GM06990 (cell line): ENCODE results near the gene NIPAL3.
"Not testable (repeated sequence)": the region's sequence is repeated elsewhere in the genome, so short reads cannot be mapped to it uniquely, and the experiment has no call there.

Experiments used
- DNase-seq: peaks from one replicate; pipeline ENCODE4 v3.0.0-alpha.2; 2011; ENCODE audit not compliant: insufficient read length; ENCODE audit errors: extremely low read depth
- H3K27me3 ChIP-seq: replicated peaks from 2 replicates; pipeline ENCODE4 v1.6.0; 2011; ENCODE audit warnings: low read length; ENCODE audit not compliant: control insufficient read depth, insufficient read depth
- H3K36me3 ChIP-seq: 2 replicates; pipeline ENCODE4 v1.5.1; 2011; ENCODE audit warnings: low read length; ENCODE audit not compliant: control insufficient read depth, insufficient read depth
- H3K4me3 ChIP-seq: replicated peaks from 2 replicates; pipeline ENCODE4 v1.5.1; 2011; ENCODE audit warnings: low read depth, mild to moderate bottlenecking, control low read depth, low read length
- TF ChIP-seq, protein P1 (sequence below): IDR thresholded peaks from 2 replicates; pipeline ENCODE4 v1.5.1; 2011; ENCODE audit warnings: low read length, control low read depth, mild to moderate bottlenecking, inconsistent platforms; ENCODE audit not compliant: insufficient read depth, poor library complexity, severe bottlenecking

NIPAL3 gene

DNA sequence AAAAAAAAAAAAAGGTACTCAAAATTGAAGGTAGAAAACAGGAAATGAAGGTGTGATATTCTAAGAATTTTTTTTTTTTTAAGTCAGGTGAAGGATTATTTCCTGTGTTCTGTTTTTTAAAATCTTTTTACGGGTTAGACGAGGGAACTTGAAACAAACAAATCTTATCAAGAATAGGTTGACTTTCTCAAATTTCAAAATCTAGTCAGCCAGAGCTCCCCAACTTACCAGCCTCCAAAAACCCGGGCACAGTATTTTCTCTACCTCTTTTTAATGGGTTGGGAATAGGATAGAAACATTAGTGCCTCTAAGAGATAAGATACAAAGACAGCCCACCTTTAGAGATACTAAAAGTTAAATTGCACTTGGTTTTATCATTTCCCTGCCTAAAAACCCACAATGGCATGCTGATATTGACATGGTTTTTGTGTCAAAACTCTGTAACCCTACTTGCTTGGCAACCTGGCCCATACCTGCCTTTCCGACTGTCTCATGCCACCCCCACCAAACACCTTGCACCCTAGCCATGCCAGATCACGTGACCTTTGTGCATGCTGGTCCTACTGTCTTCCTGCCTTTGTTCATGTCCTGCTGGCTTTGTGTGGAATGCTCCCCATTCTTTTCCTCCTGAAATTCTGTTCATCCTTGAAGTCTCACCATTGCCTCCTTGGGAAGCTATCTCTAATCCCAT is 91.2 kb downstream of the NIPAL3 start:
- TF ChIP-seq, protein P1, sequence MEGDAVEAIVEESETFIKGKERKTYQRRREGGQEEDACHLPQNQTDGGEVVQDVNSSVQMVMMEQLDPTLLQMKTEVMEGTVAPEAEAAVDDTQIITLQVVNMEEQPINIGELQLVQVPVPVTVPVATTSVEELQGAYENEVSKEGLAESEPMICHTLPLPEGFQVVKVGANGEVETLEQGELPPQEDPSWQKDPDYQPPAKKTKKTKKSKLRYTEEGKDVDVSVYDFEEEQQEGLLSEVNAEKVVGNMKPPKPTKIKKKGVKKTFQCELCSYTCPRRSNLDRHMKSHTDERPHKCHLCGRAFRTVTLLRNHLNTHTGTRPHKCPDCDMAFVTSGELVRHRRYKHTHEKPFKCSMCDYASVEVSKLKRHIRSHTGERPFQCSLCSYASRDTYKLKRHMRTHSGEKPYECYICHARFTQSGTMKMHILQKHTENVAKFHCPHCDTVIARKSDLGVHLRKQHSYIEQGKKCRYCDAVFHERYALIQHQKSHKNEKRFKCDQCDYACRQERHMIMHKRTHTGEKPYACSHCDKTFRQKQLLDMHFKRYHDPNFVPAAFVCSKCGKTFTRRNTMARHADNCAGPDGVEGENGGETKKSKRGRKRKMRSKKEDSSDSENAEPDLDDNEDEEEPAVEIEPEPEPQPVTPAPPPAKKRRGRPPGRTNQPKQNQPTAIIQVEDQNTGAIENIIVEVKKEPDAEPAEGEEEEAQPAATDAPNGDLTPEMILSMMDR: no peak

DNA sequence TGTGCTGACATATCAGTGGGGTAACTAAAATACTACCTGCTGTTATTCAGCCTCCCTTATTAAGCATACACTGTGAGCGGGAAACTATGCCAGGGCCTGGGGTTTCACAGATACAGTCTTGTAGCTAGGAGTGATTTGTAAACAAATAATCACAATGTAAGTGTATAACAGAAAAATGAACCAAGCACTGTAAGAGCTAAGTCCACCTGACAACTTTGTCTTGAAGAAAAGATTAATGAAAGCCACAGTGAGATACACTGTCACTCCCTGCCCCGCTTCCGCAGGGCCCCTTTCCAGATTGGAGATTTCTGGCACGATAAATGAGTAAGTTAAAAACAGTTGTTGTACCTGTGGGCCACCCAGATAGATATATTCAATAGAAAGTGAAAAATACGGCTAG is 91.8 kb downstream of the NIPAL3 start:
- DNase-seq: no peak
- TF ChIP-seq, protein P1: no peak
- no peak overlapping the region for H3K4me3 ChIP-seq
- H3K27me3 ChIP-seq: no peaks in the 10 kb centered on the region; the same call in 1 of the 2 replicates
- no peaks in the 10 kb centered on the region for H3K36me3 ChIP-seq

More for the DNA sequence above, 91.2 kb downstream of the NIPAL3 start:
- Histone ChIP-seq H3K4me3 (no peak overlapping the region), H3K36me3 (no peaks in the 10 kb centered on the region), H3K27me3 (no peaks in the 10 kb centered on the region; the same call in 1 of the 2 replicates)
- no peak for DNase-seq

DNA sequence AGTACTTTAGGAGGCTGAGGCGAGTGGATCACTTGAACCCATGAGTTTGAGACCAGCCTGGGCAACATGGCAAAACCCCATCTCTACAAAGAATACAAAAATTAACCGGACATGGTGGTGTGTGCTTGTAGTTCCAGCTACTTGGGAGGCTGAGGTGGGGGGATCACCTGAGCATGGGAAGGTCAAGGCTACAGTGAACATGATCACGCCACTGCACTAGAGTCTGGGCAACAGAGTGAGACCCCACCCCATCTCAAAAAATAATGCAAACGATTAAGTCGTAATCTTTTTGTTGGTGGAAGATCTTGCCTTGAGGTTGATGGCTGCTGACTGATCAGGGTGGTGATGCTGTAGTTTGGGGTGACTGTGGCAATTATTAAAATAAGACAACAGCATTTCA is 93.3 kb downstream of the NIPAL3 start:
- Histone ChIP-seq H3K36me3 (no peaks in the 10 kb centered on the region), H3K4me3 (no peak overlapping the region), H3K27me3 (no peaks in the 10 kb centered on the region; the same call in 1 of the 2 replicates)
- TF ChIP-seq, protein P1: no peak
- DNase-seq: no peak

DNA sequence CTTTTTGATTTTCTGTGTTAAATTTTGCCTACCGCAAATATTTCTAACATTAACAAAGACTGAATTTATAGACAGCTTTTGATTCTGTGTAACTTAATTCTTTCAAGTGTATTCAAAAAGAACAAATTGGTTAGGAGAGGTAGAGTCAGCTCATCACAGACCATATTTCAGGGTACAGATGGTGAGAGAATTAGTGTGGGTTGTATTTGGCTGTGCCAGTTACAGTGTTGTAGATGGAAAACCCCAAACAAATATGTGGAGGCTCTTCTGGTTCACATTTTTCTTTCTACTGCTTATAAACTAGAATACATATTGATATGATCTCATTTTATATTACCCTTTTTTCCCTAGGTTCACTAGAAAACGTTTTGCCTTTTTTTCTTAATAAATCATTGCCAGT is 98.1 kb downstream of the NIPAL3 start:
- TF ChIP-seq, protein P1: no peak
- H3K4me3 ChIP-seq: no peak overlapping the region
- DNase-seq: no peak

DNA sequence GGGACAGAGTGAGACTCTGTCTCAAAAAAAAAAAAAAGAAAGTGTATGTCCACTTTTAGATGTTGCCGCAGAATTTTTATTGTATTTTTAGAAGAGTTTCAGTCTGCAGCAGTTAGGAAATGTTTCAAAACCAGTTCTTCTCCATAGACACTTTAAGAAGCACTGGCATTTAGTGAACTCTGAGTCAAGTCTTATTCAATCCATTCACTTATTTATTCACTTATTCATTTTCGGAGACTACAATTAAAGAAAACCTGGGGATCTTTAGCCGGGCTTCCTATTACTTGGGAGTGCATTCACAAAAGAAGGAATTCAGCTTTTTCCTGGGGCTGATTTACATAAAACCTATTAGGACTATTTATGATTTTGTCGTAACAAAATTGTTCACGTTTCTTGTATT is 99.3 kb downstream of the NIPAL3 start:
- H3K4me3 ChIP-seq: no peak overlapping the region
- no peak for DNase-seq
- no peaks in the 10 kb centered on the region for H3K36me3 ChIP-seq
- H3K27me3 ChIP-seq: no peaks in the 10 kb centered on the region
- TF ChIP-seq, protein P1: no peak

More for the DNA sequence above, 98.1 kb downstream of the NIPAL3 start:
- H3K36me3 ChIP-seq: no peaks in the 10 kb centered on the region
- H3K27me3 ChIP-seq: no peaks in the 10 kb centered on the region

DNA sequence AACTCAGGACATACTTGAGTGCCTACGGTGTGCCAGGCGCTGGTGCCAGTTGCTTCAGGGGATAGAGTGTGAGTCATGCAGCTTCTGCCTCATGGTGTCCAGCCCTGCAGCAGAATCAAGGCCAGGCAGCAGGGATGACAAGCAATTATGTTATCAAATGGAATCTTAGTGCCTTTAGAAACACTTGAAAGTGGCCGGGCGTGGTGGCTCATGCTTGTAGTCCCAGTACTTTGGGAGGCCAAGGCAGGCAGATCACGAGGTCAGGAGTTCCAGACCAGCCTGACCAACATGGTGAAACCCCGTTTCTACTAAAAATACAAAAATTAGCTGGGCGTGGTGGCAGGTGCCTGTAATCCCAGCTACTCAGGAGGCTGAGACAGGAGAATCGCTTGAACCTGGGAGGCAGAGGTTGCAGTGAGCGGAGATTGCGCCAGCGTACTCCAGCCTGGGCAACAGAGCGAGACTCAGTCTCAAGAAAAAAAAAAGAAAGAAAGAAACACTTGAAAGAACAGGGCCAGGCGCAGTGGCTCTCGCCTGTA is 100.1 kb downstream of the NIPAL3 start:
- not testable (repeated sequence) for H3K27me3 ChIP-seq, H3K36me3 ChIP-seq, H3K4me3 ChIP-seq, DNase-seq
